Measurements from ENCODE around the gene C4orf17.

C4orf17 gene

GRCh38 chr4:99540277-99540939 lies 29.6 kb downstream of the C4orf17 start:
- no peak for DNase-seq

- DNase-seq, result no peak
Observed at GRCh38 chr4:99552872-99553271, 42.1 kb downstream of the C4orf17 start.

GRCh38 chr4:99563310-99564186 lies 52.7 kb downstream of the C4orf17 start, which contains the start of gene TRMT10A:
Gene TRMT10A (minus strand): TSS chr4:99564039. CDS start chr4:99559338, 4,701 bp downstream.
- DNase-seq, result peak; percentile 85 to 92

- no peak for DNase-seq
Observed at GRCh38 chr4:99564921-99565320, 54.1 kb downstream of the C4orf17 start.

- DNase-seq, result no peak
Observed at GRCh38 chr4:99571883-99572282, 61.1 kb downstream of the C4orf17 start.

GRCh38 chr4:99572527-99573240 lies 61.9 kb downstream of the C4orf17 start:
- no peak for DNase-seq

GRCh38 chr4:99573735-99574368 lies 63.0 kb downstream of the C4orf17 start:
- DNase-seq, result no peak

- DNase-seq, result no peak
Observed at GRCh38 chr4:99574530-99575324, 63.9 kb downstream of the C4orf17 start, which contains the start of gene MTTP. Gene MTTP (plus strand): TSS chr4:99574824. CDS start chr4:99574910, 86 bp downstream.

GRCh38 chr4:99578714-99579113 lies 67.9 kb downstream of the C4orf17 start:
- no peak for DNase-seq

GRCh38 chr4:99585516-99585915 lies 74.7 kb downstream of the C4orf17 start:
- no peak for DNase-seq

- DNase-seq, result no peak
Observed at GRCh38 chr4:99586322-99586721, 75.5 kb downstream of the C4orf17 start.

- DNase-seq, result no peak
Observed at GRCh38 chr4:99586797-99587196, 76.0 kb downstream of the C4orf17 start.

GRCh38 chr4:99587309-99587708 lies 76.5 kb downstream of the C4orf17 start:
- no peak for DNase-seq

GRCh38 chr4:99587803-99588202 lies 77.0 kb downstream of the C4orf17 start:
- DNase-seq, result no peak

GRCh38 chr4:99591757-99592156 lies 80.9 kb downstream of the C4orf17 start:
- no peak for DNase-seq

All from stimulated activated CD4-positive, alpha-beta T cell treated with anti-CD3 and anti-CD28 coated beads, Interleukin-2, amount 100 ng/mL, for 48 hours (primary cell).